Endodermal cell (in vitro differentiated cells): ENCODE data around the gene PSG6. TPM values are rescaled to one million over a fixed set of nuclear protein-coding genes. Genes with fewer than 3 reads are reported as not detected.
"Not testable (repeated sequence)": the region's sequence is repeated elsewhere in the genome, so short reads cannot be mapped to it uniquely, and the experiment has no call there.

Source experiments
- DNase-seq: peaks from one replicate; pipeline ENCODE4 v3.0.0-alpha.2; 2017
- H3K27ac ChIP-seq: 2 replicates; pipeline ENCODE4 v1.5.1; 2013; ENCODE audit warnings: mild to moderate bottlenecking, low read depth, low read length, moderate library complexity
- H3K27me3 ChIP-seq: 2 replicates; pipeline ENCODE4 v1.6.1; 2013; ENCODE audit warnings: mild to moderate bottlenecking, low read length, moderate library complexity; ENCODE audit not compliant: insufficient read depth, control insufficient read depth, poor library complexity, severe bottlenecking
- H3K36me3 ChIP-seq: 2 replicates; pipeline ENCODE4 v1.7.0; 2013; ENCODE audit warnings: mild to moderate bottlenecking, low read length, moderate library complexity; ENCODE audit not compliant: control insufficient read depth, insufficient read depth
- H3K4me1 ChIP-seq: one replicate; pipeline ENCODE4 v1.7.0; 2013; ENCODE audit warnings: low read length; ENCODE audit not compliant: control insufficient read depth, insufficient read depth
- H3K4me3 ChIP-seq: 2 replicates; pipeline ENCODE4 v1.5.1; 2013; ENCODE audit warnings: mild to moderate bottlenecking, low read length, moderate library complexity
- H3K9ac ChIP-seq: 2 replicates; pipeline ENCODE4 v1.6.1; 2013; ENCODE audit warnings: mild to moderate bottlenecking, low read length, moderate library complexity; ENCODE audit not compliant: poor library complexity, severe bottlenecking; ENCODE audit errors: extremely low read depth
- H3K9me3 ChIP-seq: 2 replicates; pipeline ENCODE4 v1.6.1; 2013; ENCODE audit warnings: mild to moderate bottlenecking, low read length, moderate library complexity; ENCODE audit not compliant: control insufficient read depth
- H3K27ac Mint-ChIP-seq: 2 replicates; pipeline ENCODE4 v1.8.0; 2020; ENCODE audit warnings: mixed read lengths
- H3K27me3 Mint-ChIP-seq: 2 replicates; pipeline ENCODE4 v1.8.0; 2021; ENCODE audit warnings: mild to moderate bottlenecking, mixed read lengths; ENCODE audit not compliant: insufficient read depth
- H3K36me3 Mint-ChIP-seq: 2 replicates; pipeline ENCODE4 v1.8.0; 2020; ENCODE audit warnings: low read depth, mixed read lengths
- H3K4me1 Mint-ChIP-seq: 2 replicates; pipeline ENCODE4 v1.8.0; 2020; ENCODE audit warnings: mixed read lengths
- H3K4me3 Mint-ChIP-seq: 2 replicates; pipeline ENCODE4 v1.8.0; 2020; ENCODE audit warnings: mild to moderate bottlenecking, moderate library complexity, mixed read lengths
- H3K9me3 Mint-ChIP-seq: 2 replicates; pipeline ENCODE4 v1.8.0; 2020; ENCODE audit warnings: mild to moderate bottlenecking, mixed read lengths
- WGBS, 2 experiments: methylation state at CpG; one replicate each; pipeline versions ENCODE4 v1.1.5 to v1.1.7; 2013; ENCODE audit warnings: missing lambda C conversion rate in 2 of 2, mixed read lengths in 1 of 2; ENCODE audit not compliant: insufficient coverage in 1 of 2, insufficient read length in 1 of 2; 5-methylcytosine and 5-hydroxymethylcytosine counted together
- total RNA-seq, 2 donors: library from RNA; stranded (reverse); fragmentation: NEBNext Ultra II Directional in 1 of 2; extraction: Animal tissue kit (Norgen Biotek cat#: 25700) in 1 of 2; gene quantifications; 2 replicates in 1 of 2; 3 replicates in 1 of 2; pipeline ENCODE4 v1.2.1, GENCODE V29; 2021

PSG6 gene
- total RNA-seq, 2 donors from 2014 or later: not detected

DNA sequence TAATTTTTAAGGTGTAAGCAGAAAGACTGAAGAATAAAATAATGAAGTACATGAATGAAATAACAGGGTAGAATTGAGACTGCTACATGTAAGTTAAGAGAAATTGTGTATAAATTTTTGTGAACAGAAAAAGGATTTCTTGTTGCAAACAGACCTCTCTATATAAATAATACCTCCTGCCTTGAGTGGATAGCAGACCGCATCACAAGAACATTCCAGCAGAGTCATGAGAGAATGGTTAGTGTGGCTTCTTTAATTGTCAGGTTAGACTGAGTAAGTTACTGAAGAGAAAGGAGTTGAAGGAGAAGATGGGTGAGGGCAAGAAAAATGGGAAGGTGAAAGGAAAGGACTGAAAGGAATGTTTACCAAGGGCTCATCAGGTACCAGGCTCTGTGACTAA lies 18.6 kb downstream of the PSG6 start:
- H3K36me3 Mint-ChIP-seq, DNase-seq, H3K27ac Mint-ChIP-seq, H3K4me1 Mint-ChIP-seq, H3K36me3 ChIP-seq, H3K4me1 ChIP-seq, H3K9ac ChIP-seq, H3K27me3 ChIP-seq, H3K4me3 Mint-ChIP-seq, H3K9me3 ChIP-seq, H3K4me3 ChIP-seq, H3K27me3 Mint-ChIP-seq, H3K27ac ChIP-seq: not testable (repeated sequence)
- 92% methylated on average over 1 of the region's 1 CpG; no CpG with 5 or more reads in 1 of the 2 experiments for WGBS, 2 experiments
- H3K9me3 Mint-ChIP-seq: peaks cover 84% of the 10 kb centered on the region

DNA sequence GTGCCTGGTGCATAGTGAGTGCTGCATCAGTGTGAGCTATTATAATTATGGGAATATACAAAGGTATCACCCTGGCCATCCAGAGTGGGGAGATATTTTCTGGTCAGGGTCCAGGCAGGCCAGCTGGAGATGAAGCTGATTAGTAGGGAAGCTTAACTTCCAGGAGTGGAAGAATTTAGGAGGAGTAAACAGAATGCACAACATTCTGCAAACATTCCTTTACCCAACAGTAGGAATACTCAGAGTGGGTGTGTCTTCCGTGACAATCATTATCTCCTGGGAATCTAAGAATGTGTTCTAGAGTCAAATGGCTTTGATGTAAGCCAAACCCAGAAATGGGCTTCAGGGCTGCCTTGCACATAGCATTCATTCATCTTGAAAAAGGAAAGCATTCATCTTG lies 19.0 kb downstream of the PSG6 start:
- not testable (repeated sequence) for H3K4me1 Mint-ChIP-seq, H3K9ac ChIP-seq, H3K36me3 Mint-ChIP-seq, DNase-seq, H3K27ac Mint-ChIP-seq, H3K27ac ChIP-seq, H3K27me3 ChIP-seq, H3K36me3 ChIP-seq, H3K4me3 ChIP-seq, H3K9me3 ChIP-seq, H3K27me3 Mint-ChIP-seq, H3K4me1 ChIP-seq, H3K4me3 Mint-ChIP-seq
- 91% methylated on average over 1 of the region's 1 CpG; no CpG with 5 or more reads in 1 of the 2 experiments for WGBS, 2 experiments
- H3K9me3 Mint-ChIP-seq: peaks cover 87% of the 10 kb centered on the region

DNA sequence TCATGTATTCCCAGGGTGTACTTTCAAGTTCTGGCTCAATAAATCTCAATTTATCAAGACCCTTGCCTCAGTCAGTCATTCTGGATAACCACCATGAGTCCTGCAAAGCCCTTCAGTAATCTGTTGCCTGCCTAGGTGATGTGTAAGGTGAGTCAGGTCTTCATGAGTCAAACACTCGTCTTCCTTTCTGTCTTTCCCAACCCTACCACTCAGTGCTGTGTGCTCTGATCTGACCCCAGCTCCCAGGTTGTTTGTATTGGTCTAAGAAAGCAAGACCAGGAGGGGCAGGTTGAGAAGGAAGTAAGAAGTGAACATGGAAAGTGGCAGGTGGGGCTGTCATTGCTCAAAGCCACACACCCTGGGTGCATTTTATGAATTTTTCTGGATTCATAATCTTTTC lies 20.0 kb downstream of the PSG6 start:
- H3K9me3 Mint-ChIP-seq: peaks cover 88% of the 10 kb centered on the region
- H3K36me3 Mint-ChIP-seq, H3K4me1 Mint-ChIP-seq, H3K9ac ChIP-seq, H3K27ac ChIP-seq, H3K4me3 ChIP-seq, H3K4me3 Mint-ChIP-seq, H3K27ac Mint-ChIP-seq, H3K9me3 ChIP-seq, H3K36me3 ChIP-seq, H3K27me3 Mint-ChIP-seq, H3K4me1 ChIP-seq, H3K27me3 ChIP-seq, DNase-seq: not testable (repeated sequence)
- WGBS, 2 experiments: 71% methylated on average over 1 of the region's 1 CpG; no CpG with 5 or more reads in 1 of the 2 experiments

DNA sequence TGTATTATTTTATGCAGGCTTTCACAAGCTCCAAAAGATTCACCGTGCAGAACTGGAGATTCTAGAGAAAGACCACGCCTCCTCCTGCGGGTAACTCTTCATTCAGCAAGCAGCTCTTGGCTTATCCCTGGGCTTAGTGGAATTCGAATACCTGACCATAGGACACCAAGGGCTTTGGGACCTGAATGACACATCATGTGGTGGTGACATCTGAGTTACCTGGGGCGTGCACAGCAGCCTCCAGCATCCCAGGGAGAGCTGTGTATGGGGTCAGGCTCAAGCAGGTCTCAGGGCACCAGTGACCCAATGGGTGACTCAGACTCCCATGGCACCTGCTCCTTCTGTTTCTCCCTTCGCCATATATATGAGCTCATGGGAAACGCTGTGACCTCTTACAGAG lies 27.2 kb downstream of the PSG6 start:
- H3K27ac ChIP-seq, H3K36me3 Mint-ChIP-seq, H3K4me3 Mint-ChIP-seq, H3K27ac Mint-ChIP-seq, H3K4me3 ChIP-seq, H3K9me3 ChIP-seq, H3K4me1 ChIP-seq, H3K36me3 ChIP-seq, H3K9ac ChIP-seq, H3K4me1 Mint-ChIP-seq, H3K27me3 Mint-ChIP-seq, DNase-seq, H3K27me3 ChIP-seq: not testable (repeated sequence)
- H3K9me3 Mint-ChIP-seq: peaks cover 81% of the 10 kb centered on the region
- 66 to 78% methylated on average over 2 to 7 of the region's 7 CpGs for WGBS, 2 experiments

DNA sequence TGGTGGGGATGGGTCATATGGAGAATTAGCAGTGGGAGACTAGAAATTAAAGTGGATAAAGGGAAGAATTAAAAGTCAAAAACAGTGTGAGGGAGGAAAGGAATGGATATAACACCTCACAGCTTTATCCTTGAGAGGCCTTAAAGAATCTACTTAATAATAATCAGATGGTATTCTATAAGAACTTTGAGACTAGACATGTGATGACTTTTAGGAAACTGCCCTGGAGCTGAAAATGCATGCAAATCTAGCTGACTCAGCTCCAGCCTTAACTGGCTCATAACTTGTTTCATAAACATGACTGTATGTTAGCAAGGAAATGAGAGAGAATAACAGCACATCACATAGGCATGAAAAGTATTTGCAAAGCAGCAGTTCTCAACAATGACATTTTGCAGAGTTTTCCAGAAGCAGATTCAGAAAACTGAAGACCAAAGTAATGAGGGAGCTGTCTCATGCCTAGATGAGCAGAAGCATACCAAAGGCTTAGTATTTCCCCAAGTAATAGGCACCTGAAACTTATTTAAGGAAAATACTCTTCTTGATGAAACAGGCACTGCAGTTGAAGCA lies 29.7 kb downstream of the PSG6 start:
- H3K4me1 Mint-ChIP-seq, H3K27me3 ChIP-seq, DNase-seq, H3K27me3 Mint-ChIP-seq, H3K36me3 ChIP-seq, H3K27ac ChIP-seq, H3K36me3 Mint-ChIP-seq, H3K4me3 ChIP-seq, H3K9ac ChIP-seq, H3K9me3 ChIP-seq, H3K4me1 ChIP-seq, H3K4me3 Mint-ChIP-seq, H3K27ac Mint-ChIP-seq: not testable (repeated sequence)
- H3K9me3 Mint-ChIP-seq: peaks cover 87% of the 10 kb centered on the region

DNA sequence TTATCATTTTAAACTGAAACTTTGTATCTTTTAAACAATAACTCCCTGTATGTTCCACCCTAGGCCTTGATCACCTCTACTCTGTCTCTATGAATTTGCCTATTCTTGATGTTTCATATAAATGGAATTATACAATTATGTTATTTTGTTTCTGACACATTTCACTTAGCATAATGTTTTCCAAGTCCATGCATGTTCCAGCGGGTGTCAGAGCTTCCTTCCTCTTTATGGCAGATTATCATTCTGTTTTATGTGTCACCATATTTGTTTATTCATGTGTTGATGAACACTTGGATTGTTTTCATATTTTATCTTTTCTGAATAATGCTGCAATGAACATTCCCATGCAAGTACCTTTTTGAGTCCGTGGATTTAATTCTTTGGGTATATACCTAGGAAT lies 35.0 kb downstream of the PSG6 start:
- H3K9me3 Mint-ChIP-seq: peaks cover 95% of the 10 kb centered on the region
- not testable (repeated sequence) for H3K4me3 ChIP-seq, H3K27ac Mint-ChIP-seq, H3K27ac ChIP-seq, H3K36me3 Mint-ChIP-seq, H3K9ac ChIP-seq, H3K27me3 ChIP-seq, H3K4me1 ChIP-seq, H3K9me3 ChIP-seq, H3K4me1 Mint-ChIP-seq, H3K36me3 ChIP-seq, DNase-seq, H3K4me3 Mint-ChIP-seq, H3K27me3 Mint-ChIP-seq
- WGBS, 2 experiments: 80 to 90% methylated on average over 1 of the region's 2 CpGs

DNA sequence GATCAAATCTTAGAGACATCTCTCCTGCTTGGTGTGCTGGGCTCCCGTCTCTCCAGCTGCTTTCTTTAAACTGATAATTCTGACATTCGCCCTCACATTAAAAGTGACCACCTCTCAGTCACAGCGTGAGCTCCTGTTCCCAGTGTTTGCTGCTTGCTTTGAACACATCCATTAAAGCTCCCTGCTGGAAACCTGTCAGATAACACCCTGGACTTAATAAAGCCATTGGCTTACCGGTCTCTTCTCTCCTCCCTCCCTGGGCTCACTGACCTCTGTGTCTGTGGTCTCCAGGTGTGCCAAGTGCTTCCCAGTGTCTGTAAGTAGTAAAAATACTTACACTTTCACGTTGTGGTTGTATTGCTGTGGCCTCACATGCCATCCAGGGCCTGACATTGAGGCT lies 35.7 kb downstream of the PSG6 start:
- not testable (repeated sequence) for H3K9ac ChIP-seq, H3K36me3 ChIP-seq, H3K4me3 ChIP-seq, H3K27ac ChIP-seq, H3K27me3 Mint-ChIP-seq, H3K4me1 ChIP-seq, H3K27ac Mint-ChIP-seq, H3K4me1 Mint-ChIP-seq, H3K27me3 ChIP-seq, H3K4me3 Mint-ChIP-seq, DNase-seq, H3K36me3 Mint-ChIP-seq, H3K9me3 ChIP-seq
- WGBS, 2 experiments: 66 to 77% methylated on average over 4 to 5 of the region's 5 CpGs
- H3K9me3 Mint-ChIP-seq: peaks cover 96% of the 10 kb centered on the region
